GM21390 (cell line): ENCODE measurements around the gene MAB21L4.

ENCODE experiments used
- ATAC-seq: cut with Tn5 transposase; IDR thresholded peaks from one replicate; pipeline ENCODE4 v1.9.1; 2021; ENCODE audit not compliant: unreplicated experiment

The MAB21L4 gene

DNA sequence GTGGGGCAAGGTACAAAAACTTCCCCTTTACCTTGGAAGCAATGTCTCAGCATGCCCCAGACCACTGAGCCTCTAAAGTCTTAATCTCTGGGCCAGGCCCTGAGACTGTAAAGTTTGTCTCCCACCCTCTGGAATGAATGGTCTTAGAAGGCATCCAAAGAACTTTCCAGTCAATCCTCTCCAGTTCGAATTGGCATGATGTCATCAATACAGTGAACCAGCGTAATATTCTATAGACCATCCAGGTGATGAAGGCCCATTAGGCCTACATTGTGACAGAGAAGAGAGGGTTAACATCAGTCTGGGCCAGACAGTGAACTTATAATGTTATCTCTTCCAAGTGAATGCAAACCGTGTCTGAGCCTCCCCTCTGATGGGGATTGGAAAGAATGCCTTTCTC, 11.2 kb downstream of the MAB21L4 start:
- ATAC-seq = no peak

DNA sequence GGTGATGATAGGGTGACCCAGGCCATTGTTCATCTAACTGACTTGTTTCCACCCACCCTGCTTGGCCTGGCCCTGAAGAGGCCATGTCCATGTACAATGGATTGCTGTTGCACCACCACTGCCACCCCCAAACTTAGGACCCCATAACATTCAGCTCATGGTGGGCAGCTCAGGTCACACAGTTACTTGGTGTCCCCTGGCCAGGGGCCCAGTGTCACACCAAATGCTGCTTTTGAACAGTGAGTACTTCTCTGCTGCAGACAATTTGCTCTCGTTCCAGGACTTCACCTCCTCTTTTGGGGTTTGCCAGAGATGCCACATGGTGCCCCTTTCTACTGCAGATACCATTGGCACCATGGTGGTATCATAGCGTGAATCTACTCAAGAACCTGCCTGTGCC, 11.7 kb downstream of the MAB21L4 start:
- ATAC-seq = no peak

DNA sequence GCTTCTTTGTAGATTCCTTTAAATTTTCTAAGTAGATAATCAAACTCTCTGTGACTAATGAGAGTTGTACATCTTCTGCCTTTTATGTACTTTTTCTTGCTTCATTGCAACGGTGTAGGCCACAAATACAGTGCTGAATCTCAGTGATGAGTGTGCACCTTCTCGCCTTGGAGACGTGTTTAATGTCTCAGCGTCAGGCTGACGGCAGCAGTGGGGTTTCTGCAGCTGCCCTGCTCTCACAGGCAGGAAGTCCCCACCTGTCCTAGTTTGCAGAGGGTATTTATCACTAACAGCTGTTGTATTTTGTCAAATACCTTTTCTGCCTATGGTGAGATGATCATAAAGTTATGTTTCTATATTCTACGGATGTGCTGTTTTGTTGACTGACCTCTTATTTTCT, 14.0 kb downstream of the MAB21L4 start:
- no peak for ATAC-seq

DNA sequence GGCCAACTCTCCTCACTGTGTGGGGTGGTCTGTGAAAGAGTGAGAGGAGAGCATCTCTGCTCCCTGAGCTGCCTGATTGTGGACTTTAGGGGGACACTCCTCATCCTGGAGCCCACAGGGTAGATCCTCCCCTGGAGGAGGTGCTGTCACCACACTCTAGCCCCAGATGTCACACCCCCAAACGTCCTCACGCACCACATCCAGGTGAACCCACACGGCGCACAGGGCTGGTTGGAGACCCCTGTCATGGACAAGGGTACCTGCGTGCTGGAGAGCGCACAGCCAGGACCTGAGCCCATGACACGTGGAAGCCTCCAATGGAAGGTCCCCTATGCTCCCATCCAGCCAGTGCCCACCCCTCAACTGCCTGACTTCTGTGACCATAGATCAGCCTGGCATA, 16.9 kb downstream of the MAB21L4 start:
- ATAC-seq = no peak

DNA sequence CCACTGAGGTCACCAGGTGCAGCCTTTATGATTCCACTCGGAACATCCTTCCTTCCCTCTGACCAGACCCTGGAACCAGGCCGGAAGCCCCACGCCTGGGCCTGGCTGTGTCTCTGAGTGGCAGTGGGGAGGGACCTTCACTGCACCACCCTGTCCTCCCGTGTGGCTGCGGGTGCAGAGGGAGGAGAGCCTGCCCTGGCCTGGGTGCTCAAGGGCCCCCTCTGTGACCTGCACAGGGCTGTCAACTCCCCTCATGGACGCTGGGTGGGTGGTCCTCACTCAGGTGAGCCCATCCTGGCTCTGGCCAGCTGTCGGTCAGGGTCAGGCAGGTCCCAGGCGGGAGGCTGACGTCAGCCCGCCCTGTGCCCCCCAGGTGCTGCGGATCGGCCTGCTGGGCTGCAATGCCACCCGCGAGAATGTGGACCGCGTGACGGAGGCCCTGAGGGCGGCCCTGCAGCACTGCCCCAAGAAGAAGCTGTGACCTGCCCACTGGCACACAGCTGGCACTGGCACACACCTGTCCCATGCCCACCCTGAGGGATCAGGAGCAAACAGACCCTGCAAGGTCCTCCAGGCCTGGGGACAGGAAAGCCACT, 17.5 kb downstream of the MAB21L4 start:
- ATAC-seq = no peak

DNA sequence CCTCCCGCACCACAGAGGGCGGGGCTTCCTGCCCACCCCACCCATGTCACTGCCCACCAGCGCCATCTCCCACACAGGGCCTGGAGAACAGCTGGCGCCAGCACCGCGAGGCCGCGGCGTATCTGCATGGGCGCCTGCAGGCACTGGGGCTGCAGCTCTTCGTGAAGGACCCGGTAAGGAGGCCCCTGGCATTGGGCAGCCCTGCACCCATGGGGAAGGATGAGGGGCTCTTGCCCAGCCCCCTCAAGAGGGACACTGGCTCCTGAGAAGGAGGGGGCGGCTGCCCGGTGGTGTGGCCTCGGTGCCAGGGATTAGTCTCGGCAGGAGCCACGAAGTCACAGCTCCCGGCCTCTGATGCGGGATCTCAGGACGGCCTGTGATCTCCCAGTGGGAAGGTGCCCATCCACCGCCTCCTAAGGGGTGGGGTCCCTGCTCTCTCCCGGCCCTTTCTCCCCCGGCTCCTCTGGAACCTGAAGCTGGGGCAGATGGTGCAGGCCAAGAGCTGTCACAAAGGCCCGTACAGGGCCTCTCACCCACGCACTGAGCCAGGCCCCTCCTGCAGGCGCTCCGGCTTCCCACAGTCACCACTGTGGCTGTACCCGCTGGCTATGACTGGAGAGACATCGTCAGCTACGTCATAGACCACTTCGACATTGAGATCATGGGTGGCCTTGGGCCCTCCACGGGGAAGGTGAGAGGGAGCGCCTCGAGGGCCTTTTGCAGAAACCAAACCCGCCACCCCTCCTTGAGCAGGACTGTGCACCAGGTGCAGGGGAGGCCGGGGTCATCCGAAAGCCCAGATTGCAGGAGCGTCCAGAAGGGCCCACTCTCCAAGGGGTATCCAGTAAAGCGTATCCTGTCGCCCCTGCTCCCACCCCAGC, 18.3 kb downstream of the MAB21L4 start:
- no peak for ATAC-seq

DNA sequence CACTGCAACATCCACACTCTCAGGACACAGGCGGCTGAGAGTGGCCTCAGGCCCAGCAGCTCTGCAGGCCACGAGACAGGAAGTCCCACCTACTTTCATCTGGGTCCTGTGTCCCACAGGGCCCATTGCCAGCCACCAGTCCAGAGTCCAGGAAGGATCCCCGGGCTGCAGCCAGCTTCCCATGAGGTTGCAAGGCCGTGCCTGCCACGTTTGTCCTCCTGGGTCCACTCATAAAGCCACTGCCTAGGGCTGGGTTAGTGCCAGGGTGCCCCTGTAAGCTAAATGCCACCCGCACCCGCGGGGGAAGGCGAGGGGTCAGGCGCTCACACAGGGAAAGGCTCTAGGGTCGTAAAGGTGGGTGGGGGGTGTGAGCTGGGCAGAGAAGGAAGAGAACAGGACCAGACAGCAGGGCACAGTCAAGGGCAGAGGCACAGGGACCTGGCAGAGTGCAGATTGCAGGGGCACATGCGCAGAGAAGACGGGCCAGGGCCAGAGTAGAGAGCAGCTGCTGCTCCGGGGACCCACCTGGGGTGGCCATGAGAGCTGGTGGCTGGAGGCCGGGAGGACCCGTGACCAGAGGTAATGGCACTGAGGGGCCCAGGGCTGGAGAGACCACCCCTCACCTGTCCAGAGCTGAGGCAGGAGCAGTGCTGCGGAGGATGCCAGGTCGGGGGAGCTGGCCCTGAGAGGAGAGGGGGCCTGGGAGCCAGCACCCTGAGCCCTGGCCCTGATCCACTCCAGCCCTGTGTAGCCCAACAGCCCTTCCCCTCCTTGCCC, 19.3 kb downstream of the MAB21L4 start:
- ATAC-seq = no peak

DNA sequence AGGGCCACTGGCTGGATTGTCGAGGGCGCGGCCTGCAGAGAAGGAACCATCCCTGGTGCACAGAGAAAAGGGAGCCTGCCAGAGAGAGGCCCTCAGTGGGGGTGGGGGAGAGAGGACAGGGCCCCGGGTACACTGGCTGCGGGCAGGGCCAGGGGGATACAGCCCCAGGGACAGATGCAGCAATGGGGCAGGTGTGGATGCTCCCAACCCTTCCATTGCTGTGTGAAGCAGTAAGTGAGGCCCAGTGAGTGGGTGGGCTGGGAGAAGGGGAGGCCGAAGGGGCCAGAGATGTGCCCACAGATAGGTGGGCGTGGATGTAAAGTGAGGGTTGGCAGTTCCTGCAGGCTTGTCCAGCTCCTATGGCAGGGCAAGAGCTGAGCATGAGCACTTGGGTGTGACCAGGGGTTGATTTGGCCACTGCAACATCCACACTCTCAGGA, 19.9 kb downstream of the MAB21L4 start:
- ATAC-seq = no peak

DNA sequence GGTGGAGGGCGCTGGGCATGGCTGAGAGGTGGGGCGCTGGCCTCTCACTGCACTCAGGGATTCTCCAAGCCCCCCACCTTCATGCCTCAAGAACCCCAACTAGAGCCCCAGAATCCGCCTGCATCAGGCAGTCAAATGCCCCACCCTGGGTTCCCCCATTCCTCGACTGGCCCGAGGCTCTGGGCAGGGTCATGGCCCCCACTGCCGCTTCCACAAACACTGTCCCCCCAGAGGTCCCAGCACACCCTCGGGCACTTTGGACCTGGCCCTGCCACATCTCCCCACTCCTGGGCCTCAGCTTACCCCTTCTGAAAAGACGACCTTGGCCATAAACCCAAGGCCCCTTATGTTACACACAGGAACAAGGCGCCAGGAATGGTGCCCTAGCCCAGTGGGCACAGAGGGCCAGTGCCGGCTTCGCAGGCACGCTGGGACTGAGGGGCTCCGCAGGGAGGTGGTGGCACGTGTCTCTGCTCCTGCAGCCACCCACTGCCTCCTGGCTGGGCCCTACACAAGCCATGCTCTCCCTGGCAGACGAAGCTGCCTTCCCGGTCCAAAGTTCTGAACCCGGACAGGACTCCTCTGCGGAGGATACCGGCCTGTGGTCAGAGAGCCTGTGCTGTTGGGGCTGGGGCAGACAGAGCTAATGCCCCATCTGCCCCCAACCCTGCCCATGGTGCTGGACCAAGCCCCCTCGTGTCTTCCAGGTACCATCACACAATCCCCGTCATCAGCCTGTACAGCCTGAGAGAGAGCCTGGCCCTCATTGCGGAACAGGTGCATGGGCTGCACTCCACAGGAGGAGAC, 20.5 kb downstream of the MAB21L4 start:
- ATAC-seq = no peak

DNA sequence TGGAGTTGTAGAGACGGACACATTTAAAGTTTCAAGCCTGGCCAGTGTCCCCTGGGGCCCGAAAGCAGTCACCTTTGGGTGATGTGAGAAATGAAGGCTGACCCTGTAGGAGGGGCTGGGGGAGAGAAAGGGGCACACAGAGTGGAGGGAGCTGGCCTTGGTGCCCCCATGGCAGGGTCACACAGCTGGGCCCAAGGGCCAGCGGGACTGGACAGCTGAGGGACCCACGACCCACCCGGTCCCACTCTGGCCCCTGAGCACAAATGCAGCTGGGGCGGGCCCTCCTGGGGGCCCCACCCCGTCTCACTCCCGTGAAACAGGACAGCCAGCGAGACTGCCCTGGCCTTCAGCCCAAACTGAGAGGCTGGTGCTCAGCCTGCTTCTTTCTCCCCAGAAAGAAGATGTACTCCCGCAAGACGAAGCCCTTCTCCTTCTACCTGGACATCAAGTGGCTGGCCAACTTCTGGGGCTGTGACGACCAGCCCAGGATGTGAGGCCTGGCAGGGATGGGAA, 21.2 kb downstream of the MAB21L4 start:
- ATAC-seq = no peak

DNA sequence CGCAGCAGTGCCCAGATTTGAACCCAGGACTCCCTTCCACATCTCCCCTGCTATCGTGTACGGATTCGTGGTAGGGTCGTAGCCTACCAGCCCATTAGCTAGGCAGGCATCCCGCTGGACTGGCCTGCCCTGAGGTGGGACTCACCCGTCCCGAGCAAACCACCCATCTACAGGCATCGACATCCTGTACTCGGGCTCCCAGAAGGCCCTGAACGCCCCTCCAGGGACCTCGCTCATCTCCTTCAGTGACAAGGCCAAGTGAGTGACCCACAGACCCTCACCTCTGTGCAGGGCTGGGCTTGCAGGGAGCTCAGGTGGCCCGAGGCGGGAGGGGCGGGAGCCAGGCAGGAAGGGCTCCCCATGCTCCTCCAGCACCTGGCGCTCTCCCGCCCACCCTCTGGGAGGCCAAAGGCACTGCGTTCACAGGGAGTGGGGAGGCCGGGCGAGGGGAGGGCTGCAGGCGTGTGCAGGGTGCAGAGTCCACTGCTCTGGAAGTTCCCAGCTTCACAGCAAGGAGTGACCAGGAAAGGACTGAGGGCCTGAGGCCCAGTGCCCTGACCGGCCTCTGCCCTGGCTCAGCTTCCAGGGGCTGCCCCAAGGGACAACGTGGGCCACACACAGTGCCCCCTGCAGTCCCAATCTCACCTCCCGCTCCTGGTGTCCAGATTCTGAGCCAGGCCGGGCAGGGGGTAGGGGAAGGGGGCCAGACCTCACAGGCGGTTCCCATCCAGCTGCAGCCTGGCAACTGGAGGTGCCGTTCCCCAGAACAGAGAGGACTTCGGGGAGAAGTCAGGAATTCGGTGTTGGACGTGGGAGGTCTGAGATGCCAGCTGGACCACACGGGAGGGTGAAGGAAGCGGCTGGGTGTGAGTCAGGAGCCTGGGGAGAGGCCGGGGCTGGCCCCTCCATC, 21.9 kb downstream of the MAB21L4 start:
- no peak for ATAC-seq

DNA sequence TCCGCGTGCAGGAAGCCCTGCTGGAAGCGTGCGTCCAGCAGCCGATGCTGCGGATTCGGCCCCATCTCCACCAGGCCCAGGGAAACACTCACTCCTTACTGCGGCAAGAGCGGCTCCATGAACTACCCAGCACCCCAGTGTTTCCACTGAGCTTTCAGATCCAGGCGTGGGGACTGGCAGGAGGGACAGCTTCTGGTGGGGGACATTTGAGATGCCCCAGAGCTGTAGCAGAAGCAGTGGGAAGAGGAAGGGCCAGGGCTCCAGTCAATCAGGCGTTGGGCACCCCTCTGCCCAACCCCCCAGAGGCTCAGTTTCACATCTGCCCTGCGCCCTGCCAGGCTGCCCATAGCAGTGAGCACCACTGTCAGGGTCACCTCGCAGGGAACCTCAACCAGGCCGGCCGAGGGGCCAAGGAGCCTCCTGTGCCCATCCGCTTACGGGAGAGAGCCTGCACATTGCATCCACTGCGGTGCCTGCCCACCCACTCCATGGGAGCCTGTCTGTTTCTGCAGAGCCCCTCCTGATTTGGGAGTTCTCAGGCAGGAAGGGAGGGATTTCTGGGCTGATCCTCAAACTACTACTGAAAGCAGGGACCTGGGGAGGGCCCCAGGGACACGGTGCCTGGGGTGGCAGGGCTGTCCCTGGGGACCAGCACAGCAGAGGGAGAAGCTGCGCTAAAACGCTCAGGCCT, 22.7 kb downstream of the MAB21L4 start:
- no peak for ATAC-seq

DNA sequence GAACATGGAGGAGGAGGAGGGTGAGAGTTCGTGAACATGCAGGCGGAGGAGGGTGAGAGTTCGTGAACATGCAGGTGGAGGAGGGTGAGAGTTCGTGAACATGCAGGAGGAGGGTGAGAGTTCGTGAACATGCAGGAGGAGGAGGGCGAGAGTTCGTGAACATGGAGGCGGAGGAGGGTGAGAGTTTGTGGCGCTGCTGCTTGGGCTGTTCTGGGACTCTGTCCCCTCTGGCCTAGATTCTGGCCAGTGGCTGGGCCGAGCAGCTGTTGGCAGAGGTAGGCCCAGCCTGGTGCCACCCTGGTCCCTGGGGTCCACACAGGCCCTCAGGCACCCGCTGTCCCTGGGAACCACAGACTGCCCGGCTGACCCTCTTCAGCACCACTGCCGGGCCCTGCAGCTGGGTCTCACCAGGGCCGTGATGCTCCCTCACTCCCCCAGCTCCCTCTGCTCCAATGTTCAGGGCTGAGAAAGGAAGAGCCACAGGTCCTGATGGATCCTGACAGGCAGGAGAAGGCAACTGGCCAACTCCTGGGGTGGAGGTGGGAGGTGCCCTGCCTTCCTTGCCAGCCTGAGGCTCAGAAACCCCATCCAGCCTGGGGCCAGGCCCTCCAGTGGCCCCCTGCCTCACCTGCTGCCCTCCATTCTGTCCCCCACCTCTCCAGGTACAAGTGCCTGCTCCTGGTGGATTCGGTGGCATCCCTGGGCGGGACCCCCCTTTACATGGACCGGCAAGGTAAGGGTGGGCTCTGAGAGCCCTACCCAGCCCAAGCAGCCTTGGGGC, 23.4 kb downstream of the MAB21L4 start:
- ATAC-seq = no peak

DNA sequence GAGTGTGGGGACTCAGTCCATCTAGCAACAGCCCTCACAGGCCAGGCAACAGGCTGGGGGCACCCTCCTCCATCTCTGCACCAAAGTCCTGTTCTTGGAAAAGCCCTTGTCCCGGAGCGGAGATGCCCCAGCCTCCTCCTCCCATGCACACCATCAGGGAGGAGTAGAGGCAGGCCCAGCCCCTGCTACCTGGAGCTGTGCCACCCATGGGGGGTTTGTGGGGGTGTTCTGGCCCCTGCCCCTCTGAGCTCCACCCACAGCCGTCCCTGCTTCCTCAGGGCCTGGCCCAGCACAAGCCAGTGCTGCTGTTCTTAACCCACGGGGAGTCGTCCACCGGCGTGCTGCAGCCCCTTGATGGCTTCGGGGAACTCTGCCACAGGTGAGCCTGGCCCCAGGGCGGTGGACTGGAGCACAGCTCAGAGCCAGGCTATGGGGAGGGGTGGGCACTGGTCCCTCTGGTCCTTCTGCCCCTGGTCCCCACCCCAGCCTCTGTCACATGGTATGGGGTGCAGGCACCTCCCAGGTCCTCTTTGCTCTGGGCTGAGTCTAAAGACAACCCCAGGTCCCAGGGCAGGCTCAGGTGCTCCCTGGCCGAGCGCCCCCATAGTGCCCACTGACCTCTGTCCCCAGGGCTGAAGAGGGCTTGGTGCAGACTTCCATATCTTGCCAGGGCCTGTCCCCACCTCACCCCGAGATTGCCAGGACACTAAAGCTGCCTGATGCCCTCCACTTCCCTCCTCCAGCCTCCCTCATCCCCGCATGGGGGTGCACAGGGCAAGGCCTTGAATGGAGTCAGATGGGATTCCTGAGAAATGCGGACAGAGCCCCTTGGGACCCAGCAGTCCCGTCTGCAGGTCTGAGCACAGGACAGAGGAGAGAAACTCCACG, 24.6 kb downstream of the MAB21L4 start:
- no peak for ATAC-seq

DNA sequence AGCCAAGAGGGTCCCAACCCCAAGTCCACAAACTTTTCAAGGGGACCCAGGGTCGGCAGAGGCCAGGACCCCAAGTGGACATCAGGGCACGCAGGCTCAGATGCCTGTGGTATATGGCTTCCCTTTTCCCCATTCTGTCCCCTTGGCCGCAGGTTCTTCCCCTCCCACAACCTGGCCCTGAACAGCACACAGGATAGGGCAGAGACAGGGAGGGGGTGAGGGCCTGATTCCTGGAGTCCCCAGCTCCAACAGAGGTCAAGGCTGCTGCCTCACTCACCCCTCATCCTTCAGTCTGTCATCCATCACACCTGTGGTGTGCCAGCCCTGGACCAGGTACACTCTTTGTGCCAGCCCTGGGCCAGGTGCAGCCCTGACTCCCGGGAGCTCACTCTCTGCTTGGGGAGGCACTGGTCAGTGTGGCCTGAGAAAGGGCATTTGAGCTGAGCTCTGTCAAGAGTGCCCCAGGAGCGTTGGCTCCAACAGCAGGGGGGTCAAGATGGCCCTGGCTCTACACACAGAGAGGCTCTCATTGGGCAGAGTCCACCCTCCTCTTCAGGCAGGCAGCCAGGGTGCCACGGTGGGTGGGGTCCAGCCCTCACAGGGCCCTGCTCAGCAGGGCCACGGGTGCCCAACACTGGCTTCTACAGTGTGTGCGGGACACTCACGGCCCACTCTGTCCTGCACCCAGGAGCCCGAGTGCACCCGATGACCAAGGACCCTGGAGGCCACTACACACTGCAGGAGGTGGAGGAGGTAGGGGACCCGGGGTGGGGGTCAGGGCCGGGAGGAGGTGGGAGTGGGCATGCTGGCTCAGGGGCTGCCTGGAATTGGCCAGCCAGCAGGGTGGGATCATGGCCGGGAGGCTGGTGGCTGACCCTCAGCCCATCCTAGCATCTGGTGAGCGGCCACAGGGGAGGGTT, 25.7 kb downstream of the MAB21L4 start:
- ATAC-seq = no peak
